ENCODE results near the gene RPTOR.

RPTOR gene

DNA sequence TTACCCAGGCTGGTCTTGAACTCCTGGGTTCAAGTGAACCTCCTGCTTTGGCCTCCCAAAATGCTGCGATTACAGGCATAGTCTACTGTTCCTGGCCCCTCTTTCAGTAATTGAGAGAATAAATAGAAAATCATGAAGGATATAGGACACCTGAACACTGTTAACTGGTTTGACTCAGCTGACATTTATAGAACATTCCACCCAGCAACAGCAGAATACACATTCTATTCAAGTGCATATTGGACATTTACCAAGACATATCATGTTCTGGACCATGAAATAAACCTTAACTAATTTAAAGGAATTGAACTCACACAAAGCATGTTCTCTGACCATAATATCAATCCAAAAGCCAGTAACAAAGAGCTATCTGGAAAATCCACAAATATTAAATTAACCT is 470.5 kb downstream of the RPTOR start:
- DNase-seq (ENCODE audit: low spot score): no peak
- TF ChIP-seq, protein P1, sequence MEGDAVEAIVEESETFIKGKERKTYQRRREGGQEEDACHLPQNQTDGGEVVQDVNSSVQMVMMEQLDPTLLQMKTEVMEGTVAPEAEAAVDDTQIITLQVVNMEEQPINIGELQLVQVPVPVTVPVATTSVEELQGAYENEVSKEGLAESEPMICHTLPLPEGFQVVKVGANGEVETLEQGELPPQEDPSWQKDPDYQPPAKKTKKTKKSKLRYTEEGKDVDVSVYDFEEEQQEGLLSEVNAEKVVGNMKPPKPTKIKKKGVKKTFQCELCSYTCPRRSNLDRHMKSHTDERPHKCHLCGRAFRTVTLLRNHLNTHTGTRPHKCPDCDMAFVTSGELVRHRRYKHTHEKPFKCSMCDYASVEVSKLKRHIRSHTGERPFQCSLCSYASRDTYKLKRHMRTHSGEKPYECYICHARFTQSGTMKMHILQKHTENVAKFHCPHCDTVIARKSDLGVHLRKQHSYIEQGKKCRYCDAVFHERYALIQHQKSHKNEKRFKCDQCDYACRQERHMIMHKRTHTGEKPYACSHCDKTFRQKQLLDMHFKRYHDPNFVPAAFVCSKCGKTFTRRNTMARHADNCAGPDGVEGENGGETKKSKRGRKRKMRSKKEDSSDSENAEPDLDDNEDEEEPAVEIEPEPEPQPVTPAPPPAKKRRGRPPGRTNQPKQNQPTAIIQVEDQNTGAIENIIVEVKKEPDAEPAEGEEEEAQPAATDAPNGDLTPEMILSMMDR (IDR thresholded peaks at IDR 0.05; ENCODE audit: extremely low read depth, missing control alignments): no peak

All from GM20000 (cell line).